Endothelial cell of umbilical vein (primary cell): ENCODE data around the gene FNDC5.

Experiments used
- EZH2 ChIP-seq: IDR thresholded peaks from 2 replicates; pipeline ENCODE4 v1.6.1; 2012; ENCODE audit warnings: borderline replicate concordance, low read depth, mild to moderate bottlenecking, moderate library complexity, low read length, inconsistent platforms; ENCODE audit not compliant: severe bottlenecking
- TF ChIP-seq, protein P1 (sequence below), 2 donors: IDR thresholded peaks; 1 replicate in 1 of 2; 2 replicates in 1 of 2; pipeline ENCODE4 v1.5.1; 2011; ENCODE audit warnings: low read length in 2 of 2, mild to moderate bottlenecking in 2 of 2, moderate library complexity in 2 of 2, control low read depth in 1 of 2, inconsistent platforms in 1 of 2, low read depth in 1 of 2; ENCODE audit not compliant: insufficient read depth in 1 of 2; ENCODE audit errors: extremely low read depth in 1 of 2

DNA sequence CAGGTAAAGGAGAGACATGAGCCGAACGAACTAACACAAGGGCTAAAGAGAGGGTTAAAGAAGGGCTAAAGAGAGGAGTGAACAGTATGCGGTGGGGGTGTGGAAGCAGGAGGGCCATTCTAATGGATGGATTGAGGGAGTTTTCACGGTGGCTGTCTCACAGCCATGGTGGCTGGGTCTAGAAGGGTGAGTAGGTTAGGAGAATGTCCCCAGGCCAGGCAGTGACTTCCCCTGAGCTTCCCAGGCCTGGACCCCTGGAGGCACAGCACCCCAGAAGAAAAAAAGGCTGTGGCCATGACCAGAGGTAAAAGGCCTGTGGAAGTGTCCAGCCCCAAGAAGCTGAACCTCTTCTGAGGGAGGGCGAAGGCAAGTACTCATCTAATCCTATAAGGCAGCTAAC, 3.6 kb downstream of the FNDC5 start:
- no peak for TF ChIP-seq EZH2
- TF ChIP-seq, protein P1, sequence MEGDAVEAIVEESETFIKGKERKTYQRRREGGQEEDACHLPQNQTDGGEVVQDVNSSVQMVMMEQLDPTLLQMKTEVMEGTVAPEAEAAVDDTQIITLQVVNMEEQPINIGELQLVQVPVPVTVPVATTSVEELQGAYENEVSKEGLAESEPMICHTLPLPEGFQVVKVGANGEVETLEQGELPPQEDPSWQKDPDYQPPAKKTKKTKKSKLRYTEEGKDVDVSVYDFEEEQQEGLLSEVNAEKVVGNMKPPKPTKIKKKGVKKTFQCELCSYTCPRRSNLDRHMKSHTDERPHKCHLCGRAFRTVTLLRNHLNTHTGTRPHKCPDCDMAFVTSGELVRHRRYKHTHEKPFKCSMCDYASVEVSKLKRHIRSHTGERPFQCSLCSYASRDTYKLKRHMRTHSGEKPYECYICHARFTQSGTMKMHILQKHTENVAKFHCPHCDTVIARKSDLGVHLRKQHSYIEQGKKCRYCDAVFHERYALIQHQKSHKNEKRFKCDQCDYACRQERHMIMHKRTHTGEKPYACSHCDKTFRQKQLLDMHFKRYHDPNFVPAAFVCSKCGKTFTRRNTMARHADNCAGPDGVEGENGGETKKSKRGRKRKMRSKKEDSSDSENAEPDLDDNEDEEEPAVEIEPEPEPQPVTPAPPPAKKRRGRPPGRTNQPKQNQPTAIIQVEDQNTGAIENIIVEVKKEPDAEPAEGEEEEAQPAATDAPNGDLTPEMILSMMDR (IDR thresholded peaks at IDR 0.05; ENCODE audit: extremely low read depth in 1 of 2, insufficient read depth in 1 of 2, low read depth in 1 of 2, low read length in 2 of 2), result no peak
